ENCODE measurements around the gene ECE1.

GRCh38 chr1:21192871-21193270, 97.4 kb downstream of the ECE1 start:
- TF ChIP-seq CTCF (IDR thresholded peaks at IDR 0.05 in 8 of 11, conservative IDR thresholded peaks at IDR 0.05 in 3 of 11) (no peak), POLR2A (IDR thresholded peaks at IDR 0.05) (no peak), POLR2AphosphoS5 (IDR thresholded peaks at IDR 0.05) (no peak)

All from spleen (tissue), 7 donors.